ENCODE measurements around the gene MRPL27. TPM values are rescaled to one million over a fixed set of nuclear protein-coding genes. Genes with fewer than 3 reads are reported as not detected.

Gene MRPL27
- total and polyA plus RNA-seq, 2 donors (not counting 1 experiment from before 2014, with no cell fraction given): 32.5 to 40.2 TPM

DNA sequence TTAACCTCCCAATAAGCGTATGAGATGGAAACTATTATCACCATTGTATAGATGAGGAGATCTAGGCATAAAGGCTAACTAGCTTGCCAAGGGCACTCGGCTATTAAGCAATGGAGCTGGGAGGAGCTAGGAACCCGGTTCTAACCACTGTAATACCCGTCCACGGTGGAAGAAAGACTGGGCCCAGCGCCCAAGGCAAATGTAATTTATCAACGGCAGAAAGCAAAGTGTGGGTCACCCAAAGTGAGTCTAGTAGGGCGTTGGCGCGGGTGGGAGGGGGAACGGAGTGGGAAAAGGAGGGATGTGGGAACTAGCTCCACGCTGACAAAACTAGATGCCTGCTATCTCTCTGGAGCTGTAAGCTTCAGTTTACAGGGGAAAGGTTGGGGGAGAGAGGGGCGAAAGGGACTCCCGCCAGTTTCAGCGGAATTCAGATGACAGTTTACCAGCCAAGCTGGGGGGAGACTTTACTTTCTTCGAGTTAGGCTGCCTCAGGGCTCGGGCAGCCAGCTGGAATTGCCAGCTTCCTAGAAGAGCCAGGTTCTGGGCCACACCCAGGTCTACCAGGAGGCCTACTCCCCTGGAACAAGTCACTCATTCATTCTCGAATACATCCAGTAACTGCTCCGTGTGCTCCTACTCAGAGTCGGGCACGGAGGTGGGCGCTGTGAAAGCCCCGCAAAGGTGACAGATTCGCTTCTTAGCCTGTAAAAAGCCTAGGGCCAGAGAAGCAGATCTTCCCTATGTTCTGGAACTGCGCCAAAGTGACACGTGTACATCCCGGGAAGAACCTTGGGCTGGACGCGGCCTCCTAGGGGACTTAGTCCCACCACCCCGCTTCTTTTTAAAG, 23.5 kb upstream of the MRPL27 start:
- peaks cover 13 to 36% of the 10 kb centered on the region in 2 experiments for H3K36me3 ChIP-seq (replicated peaks in 1 of 2; ENCODE audit: control extremely low read depth in 1 of 2, control insufficient read depth in 1 of 2, extremely low read depth in 1 of 2, insufficient read depth in 2 of 2, low read length in 1 of 2)
- peak overlapping the region; percentile 82 for H2AFZ ChIP-seq (ENCODE audit: insufficient read depth, low read depth, low read length, poor library complexity, severe bottlenecking)
- intact Hi-C loops (cut with micrococcal nuclease): loop anchor here (1.0 to 5.0 kb wide), 7 partner anchors 23 to 1504 kb away; partner anchors contain the start of genes ACSF2, ATP5MC1, EME1 and MRPL27
- DNase-seq (no peak), ATAC-seq (ENCODE audit: low read depth) (no peak)
- no peak for TF ChIP-seq EZH2 (IDR thresholded peaks at IDR 0.05; ENCODE audit: borderline replicate concordance, insufficient read depth, low read depth, low read length, poor library complexity, severe bottlenecking)
- TF ChIP-seq, protein P1, sequence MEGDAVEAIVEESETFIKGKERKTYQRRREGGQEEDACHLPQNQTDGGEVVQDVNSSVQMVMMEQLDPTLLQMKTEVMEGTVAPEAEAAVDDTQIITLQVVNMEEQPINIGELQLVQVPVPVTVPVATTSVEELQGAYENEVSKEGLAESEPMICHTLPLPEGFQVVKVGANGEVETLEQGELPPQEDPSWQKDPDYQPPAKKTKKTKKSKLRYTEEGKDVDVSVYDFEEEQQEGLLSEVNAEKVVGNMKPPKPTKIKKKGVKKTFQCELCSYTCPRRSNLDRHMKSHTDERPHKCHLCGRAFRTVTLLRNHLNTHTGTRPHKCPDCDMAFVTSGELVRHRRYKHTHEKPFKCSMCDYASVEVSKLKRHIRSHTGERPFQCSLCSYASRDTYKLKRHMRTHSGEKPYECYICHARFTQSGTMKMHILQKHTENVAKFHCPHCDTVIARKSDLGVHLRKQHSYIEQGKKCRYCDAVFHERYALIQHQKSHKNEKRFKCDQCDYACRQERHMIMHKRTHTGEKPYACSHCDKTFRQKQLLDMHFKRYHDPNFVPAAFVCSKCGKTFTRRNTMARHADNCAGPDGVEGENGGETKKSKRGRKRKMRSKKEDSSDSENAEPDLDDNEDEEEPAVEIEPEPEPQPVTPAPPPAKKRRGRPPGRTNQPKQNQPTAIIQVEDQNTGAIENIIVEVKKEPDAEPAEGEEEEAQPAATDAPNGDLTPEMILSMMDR (IDR thresholded peaks at IDR 0.05): no peak
- peak overlapping the region; percentile 77 to 89 for H3K27ac ChIP-seq (ENCODE audit: low read length in 2 of 2)
- H3K9ac ChIP-seq (ENCODE audit: low read length): peak overlapping the region; percentile 95
- Mint-ChIP-seq H3K27me3 (no peaks in the 10 kb centered on the region), H3K27ac (peak overlapping the region; percentile 91), H3K9me3 (ENCODE audit: insufficient read depth) (no peaks in the 10 kb centered on the region), H3K4me3 (peak overlapping the region; percentile 89), H3K4me1 (peaks cover 33% of the 10 kb centered on the region)
- peaks cover 17% of the 10 kb centered on the region for H4K20me1 ChIP-seq (ENCODE audit: control insufficient read depth, insufficient read depth, low read length, poor library complexity, severe bottlenecking)
- POLR2A ChIA-PET: interaction anchor here (0.6 to 2.7 kb wide), 8 partner anchors 15 to 470 kb away, joined by 3 to 21 read pairs (median 4); partner anchors contain the start of genes ACSF2, EME1, MRPL27 and RSAD1
- H3K9me3 ChIP-seq (ENCODE audit: control extremely low read depth in 1 of 3, control insufficient read depth in 2 of 3, insufficient read depth in 1 of 3, low read length in 2 of 3): no peaks in the 10 kb centered on the region
- peaks cover 22 to 29% of the 10 kb centered on the region in 2 donors for H3K4me1 ChIP-seq (ENCODE audit: control insufficient read depth in 2 of 2, insufficient read depth in 2 of 2, low read length in 2 of 2)
- H3K4me2 ChIP-seq (replicated peaks; ENCODE audit: low read depth, low read length, poor library complexity, severe bottlenecking): peak overlapping the region; percentile 87
- WGBS (ENCODE audit: insufficient coverage): 16% methylated on average over 26 of the region's 30 CpGs
- CTCF ChIA-PET: interaction anchor here (0.5 to 4.1 kb wide), 31 partner anchors 8 to 1139 kb away, joined by 3 to 45 read pairs (median 5); partner anchors contain the start of genes ACSF2, ANKRD40, CHAD and EME1
- no peaks in the 10 kb centered on the region for H3K27me3 ChIP-seq (replicated peaks in 1 of 4; ENCODE audit: control extremely low read depth in 1 of 4, control insufficient read depth in 3 of 4, insufficient read depth in 4 of 4, low read length in 3 of 4)
- peak overlapping the region; percentile 62 to 95 (median 92) for H3K4me3 ChIP-seq (ENCODE audit: control extremely low read depth in 1 of 5, extremely low read depth in 1 of 5, insufficient read depth in 1 of 5, low read depth in 2 of 5, low read length in 4 of 5)
- peaks cover 40% of the 10 kb centered on the region for H3K79me2 ChIP-seq (ENCODE audit: control insufficient read depth, insufficient read depth, low read length)

Measured in B cell (primary cell).